22Rv1 (cell line): ENCODE measurements around the gene MEF2C.
"Not testable (repeated sequence)": the region's sequence is repeated elsewhere in the genome, so short reads cannot be mapped to it uniquely, and the experiment has no call there.

ENCODE experiments used
- H3K27ac ChIP-seq: fragments of 450-650 bp; 2 replicates; pipeline ENCODE4 v1.5.1; 2017
- CTCF ChIP-seq: fragments of 450-650 bp; IDR thresholded peaks from 2 replicates; pipeline ENCODE4 v1.5.1; 2017; ENCODE audit warnings: mild to moderate bottlenecking
- ZFX ChIP-seq: fragments of 450-650 bp; IDR thresholded peaks from 2 replicates; pipeline ENCODE4 v1.6.1; 2017; ENCODE audit warnings: antibody characterized with exemption, borderline replicate concordance

Gene MEF2C

GRCh38 chr5:88923623-88924329 lies 40.8 kb upstream of the MEF2C start:
- TF ChIP-seq ZFX (no peak), CTCF (no peak)
- H3K27ac ChIP-seq: no peak overlapping the region

GRCh38 chr5:88912743-88913142 lies 29.8 kb upstream of the MEF2C start:
- H3K27ac ChIP-seq: not testable (repeated sequence)

GRCh38 chr5:88911059-88911572 lies 28.1 kb upstream of the MEF2C start:
- not testable (repeated sequence) for H3K27ac ChIP-seq

GRCh38 chr5:88904478-88904877 lies 21.5 kb upstream of the MEF2C start:
- H3K27ac ChIP-seq: not testable (repeated sequence)

GRCh38 chr5:88903966-88904365 lies 21.0 kb upstream of the MEF2C start:
- H3K27ac ChIP-seq: not testable (repeated sequence)

- H3K27ac ChIP-seq: not testable (repeated sequence)
Observed at GRCh38 chr5:88901077-88901476, 18.1 kb upstream of the MEF2C start.

- H3K27ac ChIP-seq: no peak overlapping the region
- TF ChIP-seq ZFX (no peak), CTCF (no peak)
Observed at GRCh38 chr5:88899096-88899737, 16.2 kb upstream of the MEF2C start.

GRCh38 chr5:88897748-88898147 lies 14.8 kb upstream of the MEF2C start:
- TF ChIP-seq ZFX (no peak), CTCF (no peak)
- H3K27ac ChIP-seq: no peak overlapping the region

- TF ChIP-seq CTCF (no peak), ZFX (no peak)
- no peak overlapping the region for H3K27ac ChIP-seq
Observed at GRCh38 chr5:88895681-88896501, 12.9 kb upstream of the MEF2C start.

- H3K27ac ChIP-seq: no peak overlapping the region
- TF ChIP-seq ZFX (no peak), CTCF (no peak)
Observed at GRCh38 chr5:88892669-88893068, 9.7 kb upstream of the MEF2C start.
